ENCODE results near the gene KREMEN1.
"Not testable (repeated sequence)": the region's sequence is repeated elsewhere in the genome, so short reads cannot be mapped to it uniquely, and the experiment has no call there.

The KREMEN1 gene

DNA sequence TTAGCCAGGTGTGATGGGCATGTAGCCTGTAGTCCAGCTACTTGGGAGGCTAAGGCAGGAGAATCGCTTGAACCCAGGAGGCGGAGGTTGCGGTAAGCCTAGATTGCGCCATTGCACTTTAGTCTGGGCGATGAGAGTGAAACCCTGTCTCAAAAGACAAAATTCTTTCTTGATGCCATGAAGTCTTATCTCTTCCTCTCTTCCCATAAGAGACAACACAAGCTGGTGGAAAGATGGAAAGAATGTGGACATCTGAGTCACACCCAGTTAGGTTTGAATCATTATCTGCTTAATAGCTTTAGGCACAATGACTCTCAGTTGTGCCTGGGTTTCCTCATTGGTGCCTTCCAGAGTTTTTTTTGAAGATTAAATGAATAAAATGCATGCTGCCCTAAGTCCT is 35.3 kb downstream of the KREMEN1 start:
- DNase-seq = peak; percentile 64

DNA sequence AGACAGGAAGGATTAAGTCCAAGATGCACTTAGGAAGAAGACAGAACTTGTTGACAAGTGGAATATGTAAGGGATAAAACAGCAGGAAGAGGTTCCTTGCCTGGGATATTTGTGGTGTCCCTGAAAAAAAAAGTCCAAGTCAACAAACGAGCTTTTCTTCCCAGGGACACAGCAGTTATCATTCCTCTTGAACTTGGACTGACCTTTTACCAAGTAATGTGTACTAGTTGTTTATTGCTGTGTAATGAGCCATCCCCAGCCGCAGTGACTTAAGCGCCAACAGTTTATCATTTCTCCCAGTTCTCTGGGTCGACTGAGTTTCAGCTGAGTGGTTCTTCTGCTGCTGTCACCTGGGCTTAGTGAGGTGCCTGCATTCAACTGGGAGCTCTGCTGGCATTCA is 37.0 kb downstream of the KREMEN1 start:
- DNase-seq = peak; percentile 48

DNA sequence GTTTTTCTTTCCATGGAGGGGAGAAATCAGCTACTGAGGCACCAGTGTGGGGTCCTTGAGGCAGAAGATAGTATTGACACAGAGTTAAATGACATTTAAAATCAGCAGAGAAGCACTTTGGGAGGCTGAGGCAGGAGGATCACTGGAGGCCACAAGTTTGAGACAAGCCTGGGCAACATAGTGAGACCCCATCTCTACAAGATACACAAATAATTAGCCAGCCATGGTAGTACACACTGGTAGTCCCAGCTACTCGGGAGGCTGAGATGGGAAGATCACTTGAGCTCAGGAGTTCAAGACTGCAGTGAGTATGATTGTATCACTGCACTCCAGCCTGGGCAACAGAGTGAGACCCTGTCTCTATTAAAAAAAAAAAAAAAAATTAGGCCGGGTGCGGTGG is 38.1 kb downstream of the KREMEN1 start:
- DNase-seq = no peak

DNA sequence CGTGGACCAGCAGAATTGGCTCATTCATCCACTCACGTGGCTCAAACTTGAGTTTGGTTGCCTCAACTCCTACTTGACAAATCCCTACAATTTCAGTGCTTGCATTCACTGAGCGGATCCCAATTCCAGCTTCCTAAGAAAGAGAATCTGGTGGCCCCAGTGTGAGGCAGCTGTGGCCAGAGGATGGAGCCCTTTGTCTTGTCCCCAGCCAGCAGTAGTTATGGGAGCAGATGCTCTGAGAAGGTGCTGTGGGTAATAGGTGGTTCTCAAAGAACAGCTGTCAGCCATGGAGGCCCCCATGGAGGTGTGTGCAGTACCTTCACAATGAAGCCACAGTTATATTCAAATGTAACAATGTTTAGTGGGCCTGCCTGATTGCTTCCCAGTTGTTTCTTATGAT is 39.3 kb downstream of the KREMEN1 start:
- DNase-seq = no peak

DNA sequence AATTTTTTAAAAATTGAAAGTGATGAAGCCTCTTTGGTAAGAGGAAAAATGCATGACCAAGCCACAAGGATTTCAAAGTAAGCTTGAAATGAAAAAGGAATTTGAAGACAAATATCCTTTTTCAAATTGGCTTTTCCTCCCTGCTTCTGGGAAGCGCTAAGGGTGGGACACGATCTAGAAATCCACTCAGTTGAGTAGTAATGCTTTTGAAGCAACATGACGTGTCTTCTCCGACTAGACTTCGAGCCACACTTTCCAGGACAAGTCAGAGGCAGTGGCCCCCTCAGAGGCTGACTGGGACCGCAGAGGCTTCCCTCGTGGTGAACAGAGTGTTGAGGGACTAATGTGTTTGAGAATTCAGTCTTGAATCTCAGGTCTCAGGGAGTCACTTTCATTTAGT is 39.8 kb downstream of the KREMEN1 start:
- no peak for DNase-seq

DNA sequence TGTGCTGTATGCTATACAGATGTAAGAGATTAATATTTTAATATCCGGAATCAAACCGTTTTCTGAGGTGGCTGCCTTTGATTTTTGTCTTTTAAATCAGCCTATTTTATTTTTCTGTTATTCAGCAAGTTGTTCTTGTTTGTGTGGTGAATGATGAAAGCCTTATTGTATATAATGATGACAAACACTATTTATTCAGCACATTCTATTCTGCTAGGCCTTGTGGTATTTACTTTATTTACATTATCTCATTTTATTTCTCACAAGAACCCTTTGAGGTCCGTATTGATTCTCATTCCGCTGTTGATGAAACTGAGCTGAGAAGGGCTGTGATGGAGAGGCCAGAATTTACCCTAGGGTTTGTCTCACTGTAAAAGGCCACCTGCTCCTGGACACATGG is 40.5 kb downstream of the KREMEN1 start:
- DNase-seq = no peak

DNA sequence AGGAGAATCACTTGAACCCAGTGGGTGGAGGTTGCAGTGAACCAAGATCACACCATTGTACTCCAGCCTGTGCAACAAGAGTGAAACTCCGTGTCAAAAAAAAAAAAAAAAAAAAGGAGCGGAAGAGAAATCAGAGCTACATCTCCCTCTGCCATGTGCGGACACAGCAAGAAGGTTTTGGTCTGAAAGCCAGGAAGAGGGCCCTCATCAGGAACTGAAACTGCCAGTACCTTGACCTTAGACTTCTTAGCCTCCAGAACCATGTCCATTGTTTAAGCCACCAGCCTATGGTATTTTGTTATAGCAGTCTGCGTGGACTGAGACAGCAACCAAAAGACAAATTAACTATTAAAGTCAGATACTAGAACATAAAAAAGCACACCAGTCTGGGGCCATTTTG is 41.6 kb downstream of the KREMEN1 start:
- DNase-seq = no peak

DNA sequence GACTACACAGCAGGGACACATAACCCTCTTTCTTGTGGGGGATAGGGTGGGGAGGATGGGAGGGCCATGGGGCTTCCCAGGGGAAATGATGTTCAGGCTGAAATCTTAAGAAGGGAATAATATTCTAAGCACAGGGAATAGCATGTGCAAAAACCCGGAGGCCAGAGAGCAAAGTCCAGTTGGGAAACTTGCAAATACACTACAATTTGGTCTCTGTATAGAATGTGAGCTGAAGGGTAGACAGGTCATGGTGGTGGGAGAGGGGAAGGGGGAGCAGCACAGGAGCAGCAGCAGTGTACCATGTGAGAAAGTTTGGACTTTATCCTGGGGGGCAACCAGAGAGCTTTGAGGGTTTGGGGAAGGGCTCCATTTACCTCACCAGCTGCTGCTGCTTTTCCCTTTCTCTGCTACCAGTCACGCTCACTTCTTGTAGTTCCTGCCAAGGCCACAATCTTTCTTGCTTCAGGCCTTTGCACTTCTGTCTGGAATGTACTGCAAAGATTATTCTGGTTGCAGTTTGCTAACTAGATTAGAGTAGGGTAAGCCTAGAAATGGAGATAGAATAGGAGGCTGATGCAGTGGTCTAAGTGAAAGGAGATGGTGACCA is 43.0 kb downstream of the KREMEN1 start:
- no peak for DNase-seq

DNA sequence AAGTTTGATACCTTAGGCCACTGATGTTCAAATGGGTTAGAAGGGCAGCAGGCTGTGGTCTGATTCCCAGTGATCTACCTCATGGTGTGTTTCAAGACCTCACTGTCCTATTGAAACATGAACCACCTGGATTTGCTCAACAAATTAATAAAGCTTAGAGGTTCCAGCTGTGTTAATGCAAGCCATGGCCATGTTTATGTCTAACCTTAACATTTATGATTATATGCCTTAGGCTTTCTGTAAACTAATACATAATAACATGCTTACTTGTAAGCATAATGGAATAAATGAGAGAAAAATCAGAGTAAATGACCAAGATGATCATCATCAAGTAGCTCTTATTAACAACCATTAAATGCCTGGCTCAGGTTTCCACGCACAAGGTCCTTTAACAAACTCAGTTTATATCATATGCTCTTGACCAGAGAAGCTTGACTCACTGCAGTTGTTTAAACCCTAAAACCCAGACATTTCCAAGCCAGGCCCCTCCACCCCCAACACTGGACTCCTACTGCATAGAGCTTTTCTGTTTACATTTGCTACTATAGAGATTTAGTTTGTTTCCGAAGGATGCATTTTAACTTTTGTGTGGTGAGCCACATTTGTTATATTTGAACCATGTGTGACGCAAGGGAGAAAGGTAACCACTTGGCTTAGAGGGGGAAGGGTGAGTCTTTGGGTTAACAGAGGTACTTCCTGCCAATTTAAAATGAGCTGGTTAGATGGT is 43.7 kb downstream of the KREMEN1 start:
- DNase-seq = no peak

DNA sequence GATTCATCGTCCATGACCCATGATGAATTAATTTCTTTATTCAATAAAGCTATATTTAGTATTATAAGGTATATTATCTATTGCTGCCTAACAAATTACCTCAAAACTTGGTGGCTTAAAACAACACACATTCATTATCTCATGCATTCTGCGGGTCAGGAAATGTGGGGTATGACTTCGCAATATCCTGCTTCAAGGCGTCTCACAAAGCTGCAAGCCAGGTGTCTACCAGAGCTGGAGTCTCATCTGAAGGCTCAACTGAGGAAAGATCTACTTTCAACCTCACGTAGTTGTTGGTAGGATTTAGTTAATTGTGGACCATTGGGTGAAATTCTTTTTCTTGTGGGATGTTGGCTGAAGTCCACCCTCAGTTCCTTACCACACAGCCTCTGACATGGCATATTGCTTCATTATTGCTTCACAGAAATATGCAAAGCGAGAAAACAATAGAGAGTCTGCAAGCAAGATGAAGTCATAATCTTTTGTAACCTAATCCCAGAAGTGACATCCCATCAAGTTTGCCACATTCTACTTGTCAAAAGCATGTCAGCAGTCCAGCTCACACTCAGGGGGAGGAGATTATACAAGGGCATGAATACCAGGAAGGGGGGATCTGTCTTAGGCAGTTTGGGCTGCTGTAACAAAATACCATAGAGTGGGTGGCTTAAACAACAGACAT is 45.1 kb downstream of the KREMEN1 start:
- DNase-seq = peak; percentile 24

DNA sequence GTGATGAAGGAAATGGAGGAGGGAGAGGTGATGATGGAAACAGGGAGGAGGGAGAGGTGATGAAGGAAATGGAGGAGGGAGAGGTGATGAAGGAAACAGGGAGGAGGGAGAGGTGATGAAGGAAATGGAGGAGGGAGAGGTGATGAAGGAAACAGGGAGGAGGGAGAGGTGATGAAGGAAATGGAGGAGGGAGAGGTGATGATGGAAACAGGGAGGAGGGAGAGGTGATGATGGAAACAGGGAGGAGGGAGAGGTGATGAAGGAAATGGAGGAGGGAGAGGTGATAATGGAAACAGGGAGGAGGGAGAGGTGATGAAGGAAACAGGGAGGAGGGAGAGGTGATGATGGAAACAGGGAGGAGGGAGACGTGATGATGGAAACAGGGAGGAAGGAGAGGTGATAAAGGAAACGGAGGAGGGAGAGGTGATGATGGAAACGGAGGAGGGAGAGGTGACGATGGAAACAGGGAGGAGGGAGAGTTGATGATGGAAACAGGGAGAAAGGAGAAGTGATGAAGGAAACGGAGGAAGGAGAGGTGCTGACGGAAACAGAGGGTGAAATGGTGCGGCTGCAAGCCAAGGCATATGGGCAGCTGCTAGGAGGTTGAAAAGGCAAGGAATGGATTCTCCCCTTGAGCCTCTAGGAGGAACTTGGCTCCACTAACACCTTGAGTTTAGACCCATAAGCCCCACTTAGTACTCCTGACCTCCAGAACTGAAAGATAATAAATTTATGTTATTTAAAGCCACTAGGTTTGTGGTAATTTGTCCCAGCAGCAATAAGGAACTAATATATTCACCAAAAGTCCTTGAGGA is 47.5 kb downstream of the KREMEN1 start:
- DNase-seq = not testable (repeated sequence)

DNA sequence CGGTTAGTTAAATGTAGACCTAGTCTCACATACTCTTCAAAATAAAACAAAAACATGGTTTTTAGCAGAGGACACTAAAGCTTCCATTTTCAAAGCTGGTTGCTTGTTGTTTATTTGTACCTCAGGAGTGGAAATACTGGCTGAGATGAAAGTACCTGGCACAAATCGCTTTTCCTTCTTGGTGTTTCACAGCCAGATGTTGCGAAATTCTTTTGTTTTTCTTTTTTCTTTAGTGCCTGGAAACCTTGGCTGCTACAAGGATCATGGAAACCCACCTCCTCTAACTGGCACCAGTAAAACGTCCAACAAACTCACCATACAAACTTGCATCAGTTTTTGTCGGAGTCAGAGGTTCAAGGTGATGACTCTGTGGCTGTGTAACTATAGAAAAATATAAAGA is 48.3 kb downstream of the KREMEN1 start:
- DNase-seq = no peak

DNA sequence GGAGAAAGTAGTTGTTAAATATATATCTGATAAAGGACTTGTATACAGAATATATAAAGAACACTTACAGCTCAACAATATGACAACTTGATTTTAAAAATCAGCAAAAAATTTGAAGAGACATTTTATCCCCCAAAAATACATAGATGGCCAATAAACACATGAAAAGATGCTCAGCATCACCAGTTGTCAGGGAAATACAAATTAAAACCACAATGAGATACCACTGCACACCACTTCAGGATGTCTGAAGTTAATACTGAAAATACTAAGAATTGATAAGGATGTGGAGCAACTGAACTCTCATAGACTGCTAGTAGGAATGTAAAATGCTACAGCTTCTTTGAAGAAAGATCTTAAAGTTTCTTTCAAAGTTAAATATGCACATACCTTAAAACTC is 49.2 kb downstream of the KREMEN1 start:
- no peak for DNase-seq

DNA sequence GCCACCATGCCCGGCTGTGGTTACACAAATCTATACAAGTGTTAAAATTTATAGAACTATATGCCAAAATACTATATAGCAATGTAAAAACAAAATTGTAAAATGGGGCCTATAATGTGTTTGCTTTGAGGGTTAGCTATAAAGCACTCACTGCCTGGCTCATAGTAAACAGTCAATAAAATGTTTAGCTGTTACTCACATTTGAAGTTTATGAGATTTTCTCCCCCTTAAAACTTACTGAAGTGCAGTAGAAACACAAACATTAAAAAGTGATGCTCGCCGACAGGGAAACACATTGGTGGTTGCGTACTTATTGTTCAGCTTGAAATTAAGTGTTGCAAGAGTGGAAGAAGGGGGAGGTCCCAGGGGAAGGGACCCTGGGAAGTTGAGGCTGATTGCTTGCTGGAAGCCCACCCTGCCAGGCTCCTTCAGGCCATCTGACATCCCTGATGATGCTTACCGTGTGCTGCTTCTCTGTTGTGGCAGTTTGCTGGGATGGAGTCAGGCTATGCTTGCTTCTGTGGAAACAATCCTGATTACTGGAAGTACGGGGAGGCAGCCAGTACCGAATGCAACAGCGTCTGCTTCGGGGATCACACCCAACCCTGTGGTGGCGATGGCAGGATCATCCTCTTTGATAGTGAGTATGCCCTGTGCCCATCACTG is 52.1 kb downstream of the KREMEN1 start:
- no peak for DNase-seq

DNA sequence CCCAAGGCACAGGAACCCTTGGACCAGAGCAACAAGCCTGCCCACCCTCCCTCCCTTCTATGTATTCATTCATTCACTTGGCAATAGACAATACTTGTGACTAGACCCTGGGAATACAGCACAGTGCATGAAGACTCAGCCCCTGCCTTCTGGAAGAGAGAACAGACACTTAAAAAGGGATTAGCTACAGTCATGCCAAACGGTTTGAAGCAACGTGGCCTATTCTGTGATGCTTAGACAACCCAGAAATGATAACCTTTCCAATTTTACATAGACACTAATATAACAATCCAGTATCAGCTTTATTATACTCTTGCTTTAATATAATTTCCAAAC is 52.6 kb downstream of the KREMEN1 start:
- no peak for DNase-seq

DNA sequence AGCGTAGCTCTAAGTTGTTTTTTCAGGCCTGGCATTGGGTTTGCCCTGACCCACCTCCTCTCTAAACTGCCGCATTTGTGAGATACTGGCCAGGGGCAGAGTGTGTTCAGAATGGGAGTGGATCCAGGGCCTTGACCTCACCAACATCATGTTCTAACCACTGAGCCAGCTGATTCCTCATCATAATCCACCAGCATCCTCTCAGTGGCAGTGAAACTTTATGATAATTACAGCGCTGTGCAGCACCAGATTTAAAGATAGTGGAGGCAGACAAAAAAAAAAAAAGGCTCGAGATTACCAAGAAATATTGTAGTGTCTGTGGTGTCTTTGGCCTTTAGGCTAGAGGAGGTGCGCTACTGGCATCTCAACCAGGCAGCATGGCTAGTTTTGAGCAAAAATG is 53.0 kb downstream of the KREMEN1 start:
- no peak for DNase-seq

DNA sequence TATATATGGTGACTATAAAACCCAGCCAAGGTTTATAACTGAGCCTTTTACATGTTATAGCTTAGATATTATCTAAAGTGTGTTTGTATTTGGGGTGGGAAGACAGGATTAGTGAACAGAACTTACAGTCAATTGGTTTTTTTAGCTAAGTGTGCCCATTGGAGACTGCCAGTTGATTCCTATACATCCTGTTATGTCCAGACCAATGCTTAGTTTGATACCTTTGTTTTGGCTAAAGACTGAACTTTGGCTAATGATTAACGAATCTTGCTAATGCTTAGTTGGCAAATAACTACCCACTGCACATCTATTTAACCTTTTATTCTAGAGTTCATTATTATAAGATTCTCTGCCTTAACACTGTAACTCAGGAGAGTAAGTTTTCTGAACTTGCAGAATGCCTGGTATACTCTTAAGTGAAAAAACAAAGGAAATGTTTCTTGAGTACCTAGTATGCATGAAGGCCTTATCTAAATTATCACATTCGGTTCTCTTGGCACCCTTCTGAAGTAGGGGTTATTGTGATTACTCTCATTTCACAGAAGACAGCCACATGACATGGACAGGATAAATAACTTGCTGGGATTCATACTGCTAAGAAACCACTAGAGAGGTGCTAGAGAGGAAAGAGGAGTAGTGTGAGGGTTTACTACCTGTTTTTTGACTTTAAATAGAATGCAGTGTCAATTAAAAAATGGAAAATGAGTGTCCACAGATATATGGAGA is 54.0 kb downstream of the KREMEN1 start:
- DNase-seq = no peak

DNA sequence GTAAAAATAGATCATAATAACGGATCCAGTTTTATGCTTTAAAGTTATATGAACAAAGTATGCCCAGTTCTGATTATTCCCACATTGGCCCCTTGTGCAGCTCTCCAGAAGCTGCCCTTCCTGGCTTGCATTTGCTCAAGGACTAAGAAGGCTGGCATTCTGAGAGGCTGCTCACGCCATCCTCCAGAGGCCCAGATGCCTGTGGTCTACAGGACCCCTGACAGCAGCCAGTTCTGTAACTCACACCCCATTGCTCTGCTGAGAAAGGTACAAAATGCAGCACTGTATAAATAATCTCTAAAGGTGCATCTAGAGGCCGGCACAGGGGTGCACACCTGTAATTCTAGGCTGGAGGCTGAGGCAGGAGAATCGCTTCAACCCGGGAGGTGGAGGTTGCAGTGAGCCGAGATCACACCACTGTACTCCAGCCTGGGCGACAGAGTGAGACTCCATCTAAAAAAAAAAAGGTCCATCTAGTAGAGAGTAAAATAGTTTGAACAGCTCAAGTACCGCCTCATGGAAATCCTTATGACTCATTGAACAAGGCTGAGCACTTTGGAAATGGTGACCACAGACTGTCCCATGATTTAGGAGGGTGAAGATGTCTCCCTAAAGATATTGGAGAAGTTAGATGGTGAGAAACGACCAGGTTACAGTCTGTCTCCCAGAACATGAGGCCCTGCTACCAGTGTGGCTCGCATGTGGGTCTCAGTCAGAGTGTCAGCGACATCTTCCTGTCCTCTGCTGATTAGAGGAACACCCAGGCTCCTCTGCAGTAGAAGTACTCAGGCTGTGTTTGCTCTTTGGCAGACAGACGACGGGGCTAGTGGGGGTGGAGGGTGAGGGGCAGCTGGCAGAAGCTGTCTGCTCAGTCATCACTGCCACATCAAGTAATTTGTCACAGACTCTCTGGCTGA is 56.3 kb downstream of the KREMEN1 start:
- DNase-seq = peak; percentile 75

DNA sequence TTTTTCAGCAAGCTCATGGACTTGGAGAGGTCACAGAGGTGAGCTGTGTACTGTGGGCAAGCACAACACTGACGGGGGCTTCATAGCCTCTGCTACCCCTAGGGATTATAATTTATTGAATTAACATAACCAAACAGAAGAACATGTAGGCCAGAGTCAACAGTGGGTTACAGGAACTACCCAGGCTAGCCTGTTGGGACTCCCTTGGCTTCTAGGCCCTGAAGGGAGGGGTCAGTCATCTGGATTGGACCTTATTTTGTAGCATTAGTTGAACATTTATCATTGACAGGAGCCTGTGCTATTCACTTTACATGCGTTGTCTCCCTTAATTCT is 56.9 kb downstream of the KREMEN1 start:
- DNase-seq = no peak

DNA sequence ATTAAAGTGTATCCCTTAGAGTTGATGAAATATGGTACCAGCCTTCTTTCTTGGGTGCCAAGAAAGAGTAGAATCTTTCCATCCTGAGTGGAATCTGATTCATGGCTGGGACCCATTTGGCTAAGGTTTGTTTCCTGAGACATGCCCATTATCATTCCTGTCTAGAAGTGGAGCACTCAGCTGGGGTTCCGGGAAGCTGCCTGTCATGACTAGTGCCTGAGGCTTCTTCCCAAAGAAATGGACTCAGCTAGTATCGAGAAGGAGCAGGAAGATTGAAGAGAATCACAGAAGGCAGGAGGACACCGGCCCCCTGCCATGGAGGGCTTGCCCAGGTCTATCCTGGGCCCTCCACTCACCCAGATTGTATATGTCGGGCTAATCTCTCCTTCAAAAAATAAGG is 57.6 kb downstream of the KREMEN1 start:
- no peak for DNase-seq

DNA sequence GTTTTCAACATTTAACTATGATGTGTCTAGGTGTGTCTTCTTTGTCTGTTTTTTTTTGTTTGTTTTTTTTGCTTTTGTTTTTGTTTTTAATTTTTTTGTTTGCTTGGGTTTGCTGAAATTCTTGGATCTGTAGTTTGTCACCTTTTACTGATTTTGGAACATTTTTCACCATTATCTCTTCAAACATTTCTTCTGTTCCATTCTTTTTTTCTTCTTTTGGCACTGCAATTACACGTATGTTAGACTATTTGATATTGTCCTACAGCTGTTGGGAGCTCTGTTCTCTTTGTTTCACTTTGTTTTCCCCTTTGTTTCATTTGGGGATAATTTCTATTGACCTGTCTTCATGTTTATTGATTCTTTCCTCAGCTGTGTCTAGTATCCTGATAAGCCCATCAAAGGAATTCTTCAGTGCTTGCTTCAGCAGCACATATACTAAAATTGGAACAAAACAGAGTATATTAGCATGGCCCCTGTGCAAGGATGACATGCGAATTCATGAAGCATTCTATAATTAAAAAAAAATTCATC is 60.8 kb downstream of the KREMEN1 start:
- no peak for DNase-seq

All from fibroblast of skin of right quadriceps (primary cell).